SIG-M5 treated with dmso at 0.1 percent for 504 hours (cell line): Measurements from ENCODE around the gene SLAMF6.
"Not testable (repeated sequence)": the region's sequence is repeated elsewhere in the genome, so short reads cannot be mapped to it uniquely, and the experiment has no call there.

Source experiments
- DNase-seq: peaks from one replicate; lab custom pipeline; 2025; ENCODE audit not compliant: unreplicated experiment; lab: John Stamatoyannopoulos, UW

SLAMF6 gene

GRCh38 chr1:160522622-160523345 lies at the start of gene SLAMF6:
TSS of gene SLAMF6 (minus strand) at chr1:160523255. CDS start at chr1:160523192, 63 bp downstream.
- DNase-seq, result peak; percentile 41

- DNase-seq, result no peak
Measured at GRCh38 chr1:160570840-160571239, 47.8 kb upstream of the SLAMF6 start.

GRCh38 chr1:160569806-160570205 lies 46.8 kb upstream of the SLAMF6 start:
- no peak for DNase-seq

GRCh38 chr1:160567858-160568682 lies 45.0 kb upstream of the SLAMF6 start:
- DNase-seq, result peak; percentile 42

- no peak for DNase-seq
Measured at GRCh38 chr1:160567341-160567740, 44.3 kb upstream of the SLAMF6 start.

- DNase-seq, result no peak
Measured at GRCh38 chr1:160565564-160565963, 42.5 kb upstream of the SLAMF6 start.

GRCh38 chr1:160563230-160563629 lies 40.2 kb upstream of the SLAMF6 start:
- DNase-seq, result not testable (repeated sequence)

- not testable (repeated sequence) for DNase-seq
Measured at GRCh38 chr1:160562745-160563144, 39.7 kb upstream of the SLAMF6 start.

- DNase-seq, result no peak
Measured at GRCh38 chr1:160560806-160561205, 37.8 kb upstream of the SLAMF6 start.

GRCh38 chr1:160560045-160560705 lies 37.1 kb upstream of the SLAMF6 start:
- DNase-seq, result no peak

GRCh38 chr1:160559437-160559836 lies 36.4 kb upstream of the SLAMF6 start:
- not testable (repeated sequence) for DNase-seq

GRCh38 chr1:160558660-160559380 lies 35.8 kb upstream of the SLAMF6 start:
- no peak for DNase-seq

- no peak for DNase-seq
Measured at GRCh38 chr1:160553778-160554177, 30.7 kb upstream of the SLAMF6 start.

GRCh38 chr1:160552425-160552824 lies 29.4 kb upstream of the SLAMF6 start:
- DNase-seq, result no peak

GRCh38 chr1:160550572-160551034 lies 27.5 kb upstream of the SLAMF6 start:
- no peak for DNase-seq

- no peak for DNase-seq
Measured at GRCh38 chr1:160549665-160550006, 26.6 kb upstream of the SLAMF6 start.

- DNase-seq, result no peak
Measured at GRCh38 chr1:160548960-160549664, 26.1 kb upstream of the SLAMF6 start.

- no peak for DNase-seq
Measured at GRCh38 chr1:160548183-160548582, 25.1 kb upstream of the SLAMF6 start.

- no peak for DNase-seq
Measured at GRCh38 chr1:160547422-160547821, 24.4 kb upstream of the SLAMF6 start.

- DNase-seq, result peak; percentile 58
Measured at GRCh38 chr1:160546942-160547341, 23.9 kb upstream of the SLAMF6 start.
